ENCODE measurements around the gene FBXL17. TPM values are rescaled to one million over a fixed set of nuclear protein-coding genes. Genes with fewer than 3 reads are reported as not detected.

FBXL17 gene
- total and polyA plus RNA-seq, 2 of the 4 experiments (the other 2 are of a cell fraction), result 3.9 to 8.1 TPM

GRCh38 chr5:107919361-107919760, 462.5 kb downstream of the FBXL17 start:
- CTCF ChIA-PET, result no interaction called here
- Histone ChIP-seq H2BK20ac (ENCODE audit: low read depth, low read length) (no peak overlapping the region), H3K27me3 (ENCODE audit: control insufficient read depth, insufficient read depth, low read length) (no peaks in the 10 kb centered on the region), H3K14ac (replicated peaks; ENCODE audit: low read depth, low read length) (no peak overlapping the region), H3K9ac (ENCODE audit: low read depth, low read length) (no peak overlapping the region), H3K23ac (ENCODE audit: low read depth, low read length) (no peak overlapping the region), H2BK5ac (ENCODE audit: low read depth, low read length, poor library complexity, severe bottlenecking) (no peak overlapping the region), H3K4me1 (ENCODE audit: control insufficient read depth, insufficient read depth, low read length) (peaks cover 3% of the 10 kb centered on the region), H3K18ac (ENCODE audit: low read depth, low read length) (no peak overlapping the region), H3K56ac (ENCODE audit: extremely low read depth, insufficient read depth, low read length) (no peak overlapping the region), H3K36me3 (ENCODE audit: control insufficient read depth, insufficient read depth, low read length) (no peaks in the 10 kb centered on the region), H4K8ac (ENCODE audit: low read depth in 2 of 2, low read length in 2 of 2) (no peak overlapping the region), H3K79me1 (ENCODE audit: low read depth in 1 of 2, low read length in 2 of 2) (no peaks in the 10 kb centered on the region), H3K4me2 (ENCODE audit: low read depth, low read length) (no peak overlapping the region), H4K91ac (ENCODE audit: insufficient read depth, low read depth, low read length) (no peak overlapping the region), H2AFZ (replicated peaks; ENCODE audit: low read length, poor library complexity) (no peak overlapping the region), H3K9me1 (ENCODE audit: insufficient read depth, low read length) (no peaks in the 10 kb centered on the region), H3K4me3 (ENCODE audit: insufficient read depth, low read depth, low read length) (no peak overlapping the region), H3K4ac (ENCODE audit: low read depth, low read length) (no peak overlapping the region), H3K27ac (ENCODE audit: insufficient read depth, low read length) (no peak overlapping the region), H4K20me1 (ENCODE audit: insufficient read depth, low read length) (no peaks in the 10 kb centered on the region), H3K9me3 (ENCODE audit: control insufficient read depth, insufficient read depth, low read length) (no peaks in the 10 kb centered on the region), H2BK15ac (ENCODE audit: low read depth, low read length) (no peak overlapping the region), H2AK5ac (ENCODE audit: low read depth, low read length) (no peak overlapping the region), H2AK9ac (replicated peaks; ENCODE audit: low read depth, low read length, poor library complexity) (no peak overlapping the region), H2BK120ac (ENCODE audit: low read depth, low read length) (no peak overlapping the region), H4K5ac (ENCODE audit: low read depth, low read length) (no peak overlapping the region)
- 97% methylated on average over 3 of the region's 4 CpGs; no CpG with 5 or more reads in 1 of the 2 experiments for WGBS, 2 experiments (ENCODE audit: extremely low coverage in 2 of 2, insufficient read length in 1 of 2)
- intact Hi-C loops (cut with micrococcal nuclease), result no loop called here
- dilution Hi-C loops (cut with HindIII; ENCODE audit: low sequenced_read_pairs, unreplicated experiment), result no loop called here
- ATAC-seq (ENCODE audit: low read depth) (no peak), DNase-seq (no peak)
- POLR2A ChIA-PET (ENCODE audit: unreplicated experiment), result no interaction called here
- BruUV-seq (replicated peaks), result no TSS peak
- in situ Hi-C loops (cut with MboI; ENCODE audit: low sequenced_read_pairs), result no loop called here
- TF ChIP-seq USF2 (IDR thresholded peaks at IDR 0.05; ENCODE audit: low read depth, low read length), result no peak
- TF ChIP-seq ELK1 (IDR thresholded peaks at IDR 0.05; ENCODE audit: borderline replicate concordance, low read depth, low read length), result no peak
- TF ChIP-seq FOS (IDR thresholded peaks at IDR 0.05; ENCODE audit: low read depth, low read length), result no peak
- TF ChIP-seq BHLHE40 (IDR thresholded peaks at IDR 0.05; ENCODE audit: low read depth, low read length), result no peak
- no peak for TF ChIP-seq CEBPB (IDR thresholded peaks at IDR 0.05; ENCODE audit: low read depth, low read length)
- no peak for TF ChIP-seq RFX5 (IDR thresholded peaks at IDR 0.05; ENCODE audit: low read depth, low read length)
- no peak for TF ChIP-seq CTCF (conservative IDR thresholded peaks at IDR 0.05; ENCODE audit: low read depth, low read length)
- TF ChIP-seq RAD21 (IDR thresholded peaks at IDR 0.05; ENCODE audit: low read length), result no peak
- TF ChIP-seq SMC3 (IDR thresholded peaks at IDR 0.05; ENCODE audit: low read depth, low read length), result no peak
- no peak for TF ChIP-seq CHD1 (IDR thresholded peaks at IDR 0.05; ENCODE audit: low read depth, low read length)
- TF ChIP-seq MAFK (IDR thresholded peaks at IDR 0.05; ENCODE audit: low read depth, low read length), result no peak
- no peak for TF ChIP-seq MXI1 (IDR thresholded peaks at IDR 0.05; ENCODE audit: borderline replicate concordance, low read depth, low read length)
- no peak for TF ChIP-seq POLR2A (IDR thresholded peaks at IDR 0.05; ENCODE audit: low read depth, low read length)
- no peak for TF ChIP-seq RCOR1 (IDR thresholded peaks at IDR 0.05; ENCODE audit: insufficient replicate concordance, low read length)
- TF ChIP-seq MAZ (IDR thresholded peaks at IDR 0.05; ENCODE audit: borderline replicate concordance, low read depth, low read length), result no peak
- no peak for TF ChIP-seq NFE2L2 (IDR thresholded peaks at IDR 0.05; ENCODE audit: low read depth, low read length)

All from IMR-90 (cell line).